Measurements from ENCODE around the gene UPF3A.

Gene UPF3A

GRCh38 chr13:114281351-114282040 is at the start of gene UPF3A:
Gene UPF3A (plus strand): TSS chr13:114281601. CDS start chr13:114281640, 39 bp downstream.
- H3K36me3 ChIP-seq (ENCODE audit: control insufficient read depth, insufficient read depth, low read length, severe bottlenecking) = peaks cover 24% of the 10 kb centered on the region
- H3K4me1 ChIP-seq (ENCODE audit: control insufficient read depth, insufficient read depth, low read length) = peaks cover 15% of the 10 kb centered on the region
- no peaks in the 10 kb centered on the region for H3K27me3 ChIP-seq (replicated peaks; ENCODE audit: control insufficient read depth, insufficient read depth, low read length)
- no peaks in the 10 kb centered on the region for H3K9me3 ChIP-seq (ENCODE audit: control insufficient read depth, low read length)
- H3K4me3 ChIP-seq (ENCODE audit: low read length) = peak within 1 kb of the TSS; percentile 88
- H3K9ac ChIP-seq (ENCODE audit: low read length) = peak within 1 kb of the TSS; percentile 95
- peak; percentile 96 for DNase-seq (ENCODE audit: low read depth)

GRCh38 chr13:114231886-114232285 is 49.5 kb upstream of the UPF3A start:
- no peak for DNase-seq (ENCODE audit: low read depth)
- Histone ChIP-seq H3K9me3 (ENCODE audit: control insufficient read depth, low read length) (no peaks in the 10 kb centered on the region), H3K9ac (ENCODE audit: low read length) (no peak overlapping the region), H3K4me3 (ENCODE audit: low read length) (no peak overlapping the region), H3K4me1 (ENCODE audit: control insufficient read depth, insufficient read depth, low read length) (peaks cover 26% of the 10 kb centered on the region), H3K27me3 (replicated peaks; ENCODE audit: control insufficient read depth, insufficient read depth, low read length) (no peaks in the 10 kb centered on the region), H3K36me3 (ENCODE audit: control insufficient read depth, insufficient read depth, low read length, severe bottlenecking) (no peaks in the 10 kb centered on the region)

GRCh38 chr13:114234266-114234644 is 47.1 kb upstream of the UPF3A start:
- H3K9ac ChIP-seq (ENCODE audit: low read length) = peak overlapping the region; percentile 85
- peaks cover 23% of the 10 kb centered on the region for H3K4me1 ChIP-seq (ENCODE audit: control insufficient read depth, insufficient read depth, low read length)
- no peaks in the 10 kb centered on the region for H3K9me3 ChIP-seq (ENCODE audit: control insufficient read depth, low read length)
- DNase-seq (ENCODE audit: low read depth) = no peak
- H3K4me3 ChIP-seq (ENCODE audit: low read length) = peak overlapping the region; percentile 86
- H3K36me3 ChIP-seq (ENCODE audit: control insufficient read depth, insufficient read depth, low read length, severe bottlenecking) = peaks cover 22% of the 10 kb centered on the region
- no peaks in the 10 kb centered on the region for H3K27me3 ChIP-seq (replicated peaks; ENCODE audit: control insufficient read depth, insufficient read depth, low read length)

- DNase-seq (ENCODE audit: low read depth) = peak; percentile 97
- Histone ChIP-seq H3K4me3 (ENCODE audit: low read length) (peak within 1 kb of the TSS; percentile 86), H3K4me1 (ENCODE audit: control insufficient read depth, insufficient read depth, low read length) (peaks cover 17% of the 10 kb centered on the region), H3K36me3 (ENCODE audit: control insufficient read depth, insufficient read depth, low read length, severe bottlenecking) (peaks cover 28% of the 10 kb centered on the region), H3K9me3 (ENCODE audit: control insufficient read depth, low read length) (no peaks in the 10 kb centered on the region), H3K27me3 (replicated peaks; ENCODE audit: control insufficient read depth, insufficient read depth, low read length) (no peaks in the 10 kb centered on the region), H3K9ac (ENCODE audit: low read length) (peak within 1 kb of the TSS; percentile 85)
Measured at GRCh38 chr13:114234645-114235421, 46.6 kb upstream of the UPF3A start, which contains the start of gene CDC16. Gene CDC16 (plus strand): TSS chr13:114234897. CDS start chr13:114235085, 188 bp downstream.

GRCh38 chr13:114235697-114236096 is 45.7 kb upstream of the UPF3A start:
- Histone ChIP-seq H3K4me1 (ENCODE audit: control insufficient read depth, insufficient read depth, low read length) (peaks cover 11% of the 10 kb centered on the region), H3K4me3 (ENCODE audit: low read length) (peak overlapping the region; percentile 86), H3K27me3 (replicated peaks; ENCODE audit: control insufficient read depth, insufficient read depth, low read length) (no peaks in the 10 kb centered on the region), H3K36me3 (ENCODE audit: control insufficient read depth, insufficient read depth, low read length, severe bottlenecking) (peaks cover 36% of the 10 kb centered on the region), H3K9ac (ENCODE audit: low read length) (peak overlapping the region; percentile 85), H3K9me3 (ENCODE audit: control insufficient read depth, low read length) (no peaks in the 10 kb centered on the region)
- DNase-seq (ENCODE audit: low read depth) = peak; percentile 37

GRCh38 chr13:114236227-114236626 is 45.2 kb upstream of the UPF3A start:
- H3K36me3 ChIP-seq (ENCODE audit: control insufficient read depth, insufficient read depth, low read length, severe bottlenecking) = peaks cover 42% of the 10 kb centered on the region
- H3K9me3 ChIP-seq (ENCODE audit: control insufficient read depth, low read length) = no peaks in the 10 kb centered on the region
- peak overlapping the region; percentile 85 for H3K9ac ChIP-seq (ENCODE audit: low read length)
- H3K4me1 ChIP-seq (ENCODE audit: control insufficient read depth, insufficient read depth, low read length) = peaks cover 11% of the 10 kb centered on the region
- H3K4me3 ChIP-seq (ENCODE audit: low read length) = peak overlapping the region; percentile 86
- no peak for DNase-seq (ENCODE audit: low read depth)
- H3K27me3 ChIP-seq (replicated peaks; ENCODE audit: control insufficient read depth, insufficient read depth, low read length) = no peaks in the 10 kb centered on the region

GRCh38 chr13:114237415-114238112 is 43.8 kb upstream of the UPF3A start:
- Histone ChIP-seq H3K36me3 (ENCODE audit: control insufficient read depth, insufficient read depth, low read length, severe bottlenecking) (peaks cover 55% of the 10 kb centered on the region), H3K9me3 (ENCODE audit: control insufficient read depth, low read length) (no peaks in the 10 kb centered on the region), H3K27me3 (replicated peaks; ENCODE audit: control insufficient read depth, insufficient read depth, low read length) (no peaks in the 10 kb centered on the region), H3K4me1 (ENCODE audit: control insufficient read depth, insufficient read depth, low read length) (peaks cover 11% of the 10 kb centered on the region), H3K9ac (ENCODE audit: low read length) (no peak overlapping the region), H3K4me3 (ENCODE audit: low read length) (no peak overlapping the region)
- no peak for DNase-seq (ENCODE audit: low read depth)

- Histone ChIP-seq H3K4me3 (ENCODE audit: low read length) (no peak overlapping the region), H3K9me3 (ENCODE audit: control insufficient read depth, low read length) (no peaks in the 10 kb centered on the region), H3K4me1 (ENCODE audit: control insufficient read depth, insufficient read depth, low read length) (no peaks in the 10 kb centered on the region), H3K9ac (ENCODE audit: low read length) (no peak overlapping the region), H3K27me3 (replicated peaks; ENCODE audit: control insufficient read depth, insufficient read depth, low read length) (no peaks in the 10 kb centered on the region), H3K36me3 (ENCODE audit: control insufficient read depth, insufficient read depth, low read length, severe bottlenecking) (peaks cover 99% of the 10 kb centered on the region)
- DNase-seq (ENCODE audit: low read depth) = no peak
Measured at GRCh38 chr13:114241918-114242317, 39.5 kb upstream of the UPF3A start.

GRCh38 chr13:114243971-114244370 is 37.4 kb upstream of the UPF3A start:
- H3K9me3 ChIP-seq (ENCODE audit: control insufficient read depth, low read length) = no peaks in the 10 kb centered on the region
- peaks cover 99% of the 10 kb centered on the region for H3K36me3 ChIP-seq (ENCODE audit: control insufficient read depth, insufficient read depth, low read length, severe bottlenecking)

GRCh38 chr13:114244637-114245036 is 36.8 kb upstream of the UPF3A start:
- no peaks in the 10 kb centered on the region for H3K4me1 ChIP-seq (ENCODE audit: control insufficient read depth, insufficient read depth, low read length)
- H3K9me3 ChIP-seq (ENCODE audit: control insufficient read depth, low read length) = no peaks in the 10 kb centered on the region
- H3K27me3 ChIP-seq (replicated peaks; ENCODE audit: control insufficient read depth, insufficient read depth, low read length) = no peaks in the 10 kb centered on the region
- DNase-seq (ENCODE audit: low read depth) = no peak
- H3K9ac ChIP-seq (ENCODE audit: low read length) = no peak overlapping the region
- peaks cover 99% of the 10 kb centered on the region for H3K36me3 ChIP-seq (ENCODE audit: control insufficient read depth, insufficient read depth, low read length, severe bottlenecking)
- no peak overlapping the region for H3K4me3 ChIP-seq (ENCODE audit: low read length)

More at GRCh38 chr13:114243971-114244370, 37.4 kb upstream of the UPF3A start:
- Histone ChIP-seq H3K4me3 (ENCODE audit: low read length) (no peak overlapping the region), H3K4me1 (ENCODE audit: control insufficient read depth, insufficient read depth, low read length) (no peaks in the 10 kb centered on the region), H3K9ac (ENCODE audit: low read length) (no peak overlapping the region), H3K27me3 (replicated peaks; ENCODE audit: control insufficient read depth, insufficient read depth, low read length) (no peaks in the 10 kb centered on the region)
- no peak for DNase-seq (ENCODE audit: low read depth)

- peak; percentile 56 for DNase-seq (ENCODE audit: low read depth)
- H3K9ac ChIP-seq (ENCODE audit: low read length) = no peak overlapping the region
- no peaks in the 10 kb centered on the region for H3K9me3 ChIP-seq (ENCODE audit: control insufficient read depth, low read length)
- peaks cover 99% of the 10 kb centered on the region for H3K36me3 ChIP-seq (ENCODE audit: control insufficient read depth, insufficient read depth, low read length, severe bottlenecking)
- H3K27me3 ChIP-seq (replicated peaks; ENCODE audit: control insufficient read depth, insufficient read depth, low read length) = no peaks in the 10 kb centered on the region
- no peak overlapping the region for H3K4me3 ChIP-seq (ENCODE audit: low read length)
- no peaks in the 10 kb centered on the region for H3K4me1 ChIP-seq (ENCODE audit: control insufficient read depth, insufficient read depth, low read length)
Measured at GRCh38 chr13:114248011-114248410, 33.4 kb upstream of the UPF3A start.

Data from adipocyte (in vitro differentiated cells).